NCI-H1694 (cell line): ENCODE measurements around the gene OR52B6.
"Not testable (repeated sequence)": the region's sequence is repeated elsewhere in the genome, so short reads cannot be mapped to it uniquely, and the experiment has no call there.

Source experiments
- DNase-seq: peaks from one replicate; lab custom pipeline; 2025; lab: John Stamatoyannopoulos, UW

The OR52B6 gene

GRCh38 chr11:5596607-5597201 lies 16.0 kb downstream of the OR52B6 start, which contains the start of gene TRIM6:
Gene TRIM6, plus strand, starts transcription at chr11:5596637. Its CDS starts 261 bp downstream, at chr11:5596898.
- DNase-seq: no peak

- DNase-seq: no peak
Observed at GRCh38 chr11:5597953-5598352, 17.3 kb downstream of the OR52B6 start.

- DNase-seq: no peak
Observed at GRCh38 chr11:5600374-5600851, 19.7 kb downstream of the OR52B6 start.

GRCh38 chr11:5602791-5603190 lies 22.1 kb downstream of the OR52B6 start:
- not testable (repeated sequence) for DNase-seq

GRCh38 chr11:5603326-5603725 lies 22.6 kb downstream of the OR52B6 start:
- DNase-seq: no peak

GRCh38 chr11:5604896-5605295 lies 24.2 kb downstream of the OR52B6 start:
- no peak for DNase-seq

- DNase-seq: no peak
Observed at GRCh38 chr11:5605849-5606248, 25.2 kb downstream of the OR52B6 start.

- no peak for DNase-seq
Observed at GRCh38 chr11:5608808-5609207, 28.1 kb downstream of the OR52B6 start.

GRCh38 chr11:5610446-5610845 lies 29.8 kb downstream of the OR52B6 start:
- DNase-seq: no peak

- DNase-seq: no peak
Observed at GRCh38 chr11:5611627-5612026, 30.9 kb downstream of the OR52B6 start.

GRCh38 chr11:5618807-5619206 lies 38.1 kb downstream of the OR52B6 start:
- no peak for DNase-seq

- DNase-seq: no peak
Observed at GRCh38 chr11:5620651-5621521, 40.2 kb downstream of the OR52B6 start.

GRCh38 chr11:5621580-5621979 lies 40.9 kb downstream of the OR52B6 start:
- DNase-seq: no peak

GRCh38 chr11:5622802-5623201 lies 42.1 kb downstream of the OR52B6 start:
- DNase-seq: no peak

GRCh38 chr11:5624489-5625279 lies 44.0 kb downstream of the OR52B6 start, which contains the start of gene TRIM34:
Gene TRIM34, plus strand, starts transcription at chr11:5625001. Its CDS starts 7,331 bp downstream, at chr11:5632332.
- DNase-seq: no peak

- no peak for DNase-seq
Observed at GRCh38 chr11:5625281-5625680, 44.6 kb downstream of the OR52B6 start.

- DNase-seq: no peak
Observed at GRCh38 chr11:5626196-5626595, 45.5 kb downstream of the OR52B6 start.

GRCh38 chr11:5631417-5631816 lies 50.7 kb downstream of the OR52B6 start:
- DNase-seq: no peak
